Astrocyte of the cerebellum (primary cell): ENCODE results near the gene FAM149A.

Source experiments
- DNase-seq: peaks from one replicate; pipeline ENCODE4 v3.0.0-alpha.2; 2011; ENCODE audit warnings: low read depth
- H3K4me3 ChIP-seq: 2 replicates; pipeline ENCODE4 v1.5.1; 2011; ENCODE audit warnings: mild to moderate bottlenecking, low read depth, low read length, moderate library complexity
- CTCF ChIP-seq: IDR thresholded peaks from 2 replicates; pipeline ENCODE4 v1.5.1; 2012; ENCODE audit warnings: low read length, low read depth, moderate library complexity, mild to moderate bottlenecking; ENCODE audit errors: missing control alignments
- in situ Hi-C: cut with HindIII; loops from 2 replicates; pipeline ENCODE4 v1.10.0; 2017; ENCODE audit warnings: low sequenced_read_pairs

The FAM149A gene

GRCh38 chr4:186166852-186167512 is 62.5 kb downstream of the FAM149A start:
- DNase-seq, result no peak
- H3K4me3 ChIP-seq, result no peak overlapping the region
- TF ChIP-seq CTCF, result no peak
- in situ Hi-C loops, result no loop called here

- TF ChIP-seq CTCF, result no peak
- in situ Hi-C loops, result no loop called here
- no peak for DNase-seq
- H3K4me3 ChIP-seq, result no peak overlapping the region
Measured at GRCh38 chr4:186167605-186168004, 63.1 kb downstream of the FAM149A start.

- TF ChIP-seq CTCF, result no peak
- no peak for DNase-seq
- in situ Hi-C loops, result no loop called here
- H3K4me3 ChIP-seq, result no peak overlapping the region
Measured at GRCh38 chr4:186168750-186169149, 64.2 kb downstream of the FAM149A start.

- in situ Hi-C loops, result no loop called here
- no peak overlapping the region for H3K4me3 ChIP-seq
- TF ChIP-seq CTCF, result no peak
Measured at GRCh38 chr4:186169333-186169944, 64.9 kb downstream of the FAM149A start.

GRCh38 chr4:186169945-186170802 is 65.7 kb downstream of the FAM149A start:
- no peak for TF ChIP-seq CTCF
- in situ Hi-C loops, result no loop called here
- H3K4me3 ChIP-seq, result no peak overlapping the region
- DNase-seq, result no peak

More at GRCh38 chr4:186169333-186169944, 64.9 kb downstream of the FAM149A start:
- DNase-seq, result no peak

GRCh38 chr4:186170966-186171365 is 66.5 kb downstream of the FAM149A start:
- DNase-seq, result no peak
- H3K4me3 ChIP-seq, result no peak overlapping the region
- no peak for TF ChIP-seq CTCF
- in situ Hi-C loops, result no loop called here
